Transverse colon (tissue), 4 donors: Measurements from ENCODE around the gene OR2J1.

Experiments
- EP300 ChIP-seq: sonication (generic); formaldehyde crosslinking; IDR thresholded peaks from one replicate; pipeline ENCODE4 v1.6.1; 2017; ENCODE audit warnings: antibody characterized with exemption, low read depth
- POLR2A ChIP-seq: fragments of 450-650 bp; IDR thresholded peaks from one replicate; pipeline ENCODE4 v1.6.1; 2016; ENCODE audit warnings: antibody characterized with exemption, mild to moderate bottlenecking, moderate library complexity
- POLR2AphosphoS5 ChIP-seq, 3 donors: sonication (generic); formaldehyde crosslinking; IDR thresholded peaks; one replicate each; pipeline ENCODE4 v1.6.1; 2016; ENCODE audit warnings: antibody characterized with exemption in 3 of 3
- TF ChIP-seq, protein P1 (sequence below), 5 experiments: fragments of 200-600 bp in 3 of 5; fragments of 450-650 bp in 2 of 5; sonication (generic) in 3 of 5; IDR thresholded peaks; 1 replicate in 2 of 5; 2 replicates in 3 of 5; pipeline ENCODE4 v1.5.1; 2016 to 2017; ENCODE audit warnings: antibody characterized with exemption in 5 of 5, inconsistent platforms in 3 of 5, mild to moderate bottlenecking in 2 of 5, moderate library complexity in 1 of 5

DNA sequence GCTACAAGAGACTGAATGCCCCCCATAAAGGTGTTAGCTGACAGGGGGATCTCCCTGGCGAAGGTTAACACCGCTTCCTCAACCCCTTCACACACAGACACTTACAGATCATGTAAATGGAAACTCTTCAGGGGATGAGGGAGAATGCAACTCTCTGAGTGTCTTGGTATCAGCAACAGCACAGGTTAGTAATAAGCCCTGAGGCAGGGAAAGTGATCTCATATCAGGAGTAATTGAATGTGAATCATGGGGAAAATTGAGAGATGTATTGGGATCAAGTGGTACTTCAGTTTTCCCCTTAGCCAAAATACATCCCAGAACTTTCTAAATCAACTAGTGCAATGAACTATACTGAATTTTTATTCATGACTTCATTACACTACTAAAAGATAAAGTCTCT is 32.4 kb downstream of the OR2J1 start:
- TF ChIP-seq, protein P1, sequence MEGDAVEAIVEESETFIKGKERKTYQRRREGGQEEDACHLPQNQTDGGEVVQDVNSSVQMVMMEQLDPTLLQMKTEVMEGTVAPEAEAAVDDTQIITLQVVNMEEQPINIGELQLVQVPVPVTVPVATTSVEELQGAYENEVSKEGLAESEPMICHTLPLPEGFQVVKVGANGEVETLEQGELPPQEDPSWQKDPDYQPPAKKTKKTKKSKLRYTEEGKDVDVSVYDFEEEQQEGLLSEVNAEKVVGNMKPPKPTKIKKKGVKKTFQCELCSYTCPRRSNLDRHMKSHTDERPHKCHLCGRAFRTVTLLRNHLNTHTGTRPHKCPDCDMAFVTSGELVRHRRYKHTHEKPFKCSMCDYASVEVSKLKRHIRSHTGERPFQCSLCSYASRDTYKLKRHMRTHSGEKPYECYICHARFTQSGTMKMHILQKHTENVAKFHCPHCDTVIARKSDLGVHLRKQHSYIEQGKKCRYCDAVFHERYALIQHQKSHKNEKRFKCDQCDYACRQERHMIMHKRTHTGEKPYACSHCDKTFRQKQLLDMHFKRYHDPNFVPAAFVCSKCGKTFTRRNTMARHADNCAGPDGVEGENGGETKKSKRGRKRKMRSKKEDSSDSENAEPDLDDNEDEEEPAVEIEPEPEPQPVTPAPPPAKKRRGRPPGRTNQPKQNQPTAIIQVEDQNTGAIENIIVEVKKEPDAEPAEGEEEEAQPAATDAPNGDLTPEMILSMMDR (IDR thresholded peaks at IDR 0.05), result no peak
- TF ChIP-seq POLR2AphosphoS5 (IDR thresholded peaks at IDR 0.05) (no peak), POLR2A (no peak), EP300 (no peak)
